PC-3 (cell line): ENCODE data around the gene GAD1. TPM values are rescaled to one million over a fixed set of nuclear protein-coding genes. Genes with fewer than 3 reads are reported as not detected.
A peak's percentile ranks its signal among the peaks of the same experiment; 100 is the strongest.

ENCODE experiments used
- ATAC-seq: fragments of 200-7000 bp; cut with Tn5 transposase; 2 replicates; pipeline ENCODE4 v1.9.1; 2020; ENCODE audit warnings: mild to moderate bottlenecking, moderate library complexity
- BruUV-seq: library from RNA; stranded (reverse); fragments of 400-500 nt; replicated peaks from 2 replicates; lab custom pipeline; 2021; lab: Mats Ljungman, UMichigan
- CTCF ChIA-PET: fragments of 300-600 bp; sonication (Branson Sonifier 250); formaldehyde crosslinking; loops from one replicate; lab custom pipeline; 2022; ENCODE audit warnings: antibody characterized with exemption; lab: Charles Lee
- POLR2A ChIA-PET: fragments of 300-600 bp; sonication (Branson Sonifier 250); formaldehyde crosslinking; loops from one replicate; lab custom pipeline; 2022; ENCODE audit warnings: antibody characterized with exemption; ENCODE audit not compliant: unreplicated experiment; lab: Charles Lee
- DNase-seq: peaks from one replicate; pipeline ENCODE4 v3.0.0-alpha.2; 2015
- H2AFZ ChIP-seq: fragments of 300-600 bp; sonication (generic); 2 replicates; pipeline ENCODE4 v1.6.0; 2016; ENCODE audit warnings: antibody characterized with exemption, low read length
- H3F3A ChIP-seq: fragments of 300-600 bp; sonication (generic); one replicate; pipeline ENCODE4 v1.6.0; 2017; ENCODE audit warnings: antibody characterized with exemption, low read length, control low read depth, mild to moderate bottlenecking; ENCODE audit not compliant: unreplicated experiment
- H3K27ac ChIP-seq: fragments of 300-600 bp; sonication (generic); 2 replicates; pipeline ENCODE4 v1.5.1; 2016; ENCODE audit warnings: mild to moderate bottlenecking, low read length
- H3K27me3 ChIP-seq: fragments of 300-600 bp; sonication (generic); 2 replicates; pipeline ENCODE4 v1.6.1; 2016; ENCODE audit warnings: low read length, mixed read lengths
- H3K36me3 ChIP-seq: fragments of 300-600 bp; sonication (generic); 2 replicates; pipeline ENCODE4 v1.6.1; 2016; ENCODE audit warnings: low read depth, mixed run types, low read length, mixed read lengths
- H3K4me1 ChIP-seq: fragments of 300-600 bp; sonication (generic); 2 replicates; pipeline ENCODE4 v1.5.1; 2016; ENCODE audit warnings: low read length; ENCODE audit not compliant: insufficient read depth
- H3K4me2 ChIP-seq: fragments of 300-600 bp; sonication (generic); 2 replicates; pipeline ENCODE4 v1.6.0; 2016; ENCODE audit warnings: low read length
- H3K4me3 ChIP-seq: fragments of 300-600 bp; sonication (generic); 2 replicates; pipeline ENCODE4 v1.5.1; 2016; ENCODE audit warnings: mild to moderate bottlenecking, low read length, mixed read lengths
- H3K79me2 ChIP-seq: fragments of 300-600 bp; sonication (generic); 2 replicates; pipeline ENCODE4 v1.6.1; 2017; ENCODE audit warnings: low read length, mixed read lengths
- H3K9ac ChIP-seq: fragments of 300-600 bp; sonication (generic); 2 replicates; pipeline ENCODE4 v1.6.0; 2016; ENCODE audit warnings: mild to moderate bottlenecking, low read length
- H3K9me2 ChIP-seq: fragments of 300-600 bp; sonication (generic); replicated peaks from 2 replicates; pipeline ENCODE4 v1.6.1; 2016; ENCODE audit warnings: mixed run types, low read length, mixed read lengths
- H3K9me3 ChIP-seq: fragments of 300-600 bp; sonication (generic); 2 replicates; pipeline ENCODE4 v1.6.1; 2016; ENCODE audit warnings: low read length, mixed read lengths
- H4K20me1 ChIP-seq: fragments of 300-600 bp; sonication (generic); 2 replicates; pipeline ENCODE4 v1.6.1; 2016; ENCODE audit warnings: low read length, mixed read lengths
- CTCF ChIP-seq: fragments of 300-600 bp; sonication (generic); conservative IDR thresholded peaks from 2 replicates; pipeline ENCODE4 v1.5.1; 2017; ENCODE audit warnings: antibody characterized with exemption, low read depth, mild to moderate bottlenecking, low read length
- EZH2 ChIP-seq: fragments of 300-600 bp; sonication (generic); IDR thresholded peaks from one replicate; pipeline ENCODE4 v1.6.1; 2017; ENCODE audit warnings: antibody characterized with exemption, mild to moderate bottlenecking, low read length; ENCODE audit not compliant: unreplicated experiment
- EZH2phosphoT487 ChIP-seq: fragments of 300-600 bp; sonication (generic); IDR thresholded peaks from 2 replicates; pipeline ENCODE4 v1.6.1; 2018; ENCODE audit warnings: mild to moderate bottlenecking, antibody characterized with exemption, low read length, borderline replicate concordance
- intact Hi-C: fragments of 100-400 bp; cut with micrococcal nuclease; formaldehyde crosslinking; loops from 2 replicates; pipeline ENCODE4 v1.9.0; 2023
- total RNA-seq: library from RNA; depleted of rRNA; stranded (reverse); fragments of >200 nt; gene quantifications from 2 replicates; pipeline ENCODE4 v1.2.3, GENCODE V29; 2014

Gene GAD1
- total RNA-seq, 1 experiment from 2014 or later, result 10.6 TPM

DNA sequence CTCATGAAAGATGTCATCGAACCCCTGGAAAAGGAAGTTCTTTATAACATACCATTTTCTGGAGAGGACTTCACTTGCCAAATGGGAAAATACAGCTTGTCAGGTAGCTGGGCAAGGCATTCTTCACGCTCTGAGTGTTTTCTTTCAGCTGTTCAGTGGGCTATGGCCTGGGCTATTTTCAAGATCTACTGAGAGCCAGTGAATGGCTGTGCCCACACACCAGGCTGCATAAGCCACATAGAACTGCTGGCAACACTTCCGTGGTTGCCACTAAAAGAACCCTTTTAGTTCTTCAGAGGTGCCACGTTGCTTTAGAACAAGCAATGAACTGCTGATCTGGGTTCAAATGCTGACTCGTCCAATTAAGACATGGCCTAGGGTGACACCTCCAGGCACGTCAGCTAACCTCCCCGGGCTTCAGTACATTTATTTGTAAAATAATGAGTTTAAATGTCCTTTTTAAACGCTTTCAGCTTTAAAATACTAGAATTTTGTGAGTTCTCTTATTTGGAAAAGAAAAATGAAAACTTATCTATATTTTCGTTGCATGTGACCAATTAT lies 75.8 kb downstream of the GAD1 start:
- H3K4me2 ChIP-seq, result no peak overlapping the region
- no peak overlapping the region for H3K27ac ChIP-seq
- H2AFZ ChIP-seq, result no peak overlapping the region
- no peaks in the 10 kb centered on the region for H4K20me1 ChIP-seq
- CTCF ChIA-PET, result no interaction called here
- H3K9me3 ChIP-seq, result no peaks in the 10 kb centered on the region
- no peaks in the 10 kb centered on the region for H3F3A ChIP-seq
- ATAC-seq, result no peak
- POLR2A ChIA-PET, result no interaction called here
- H3K27me3 ChIP-seq, result no peaks in the 10 kb centered on the region
- H3K4me3 ChIP-seq, result no peak overlapping the region
- intact Hi-C loops, result no loop called here
- no peak for TF ChIP-seq EZH2
- DNase-seq, result no peak
- H3K79me2 ChIP-seq, result no peaks in the 10 kb centered on the region
- BruUV-seq, result no TSS peak
- no peaks in the 10 kb centered on the region for H3K36me3 ChIP-seq
- H3K4me1 ChIP-seq, result no peaks in the 10 kb centered on the region
- no peaks in the 10 kb centered on the region for H3K9me2 ChIP-seq
- H3K9ac ChIP-seq, result no peak overlapping the region

- Histone ChIP-seq H3K27me3 (no peaks in the 10 kb centered on the region), H3K79me2 (no peaks in the 10 kb centered on the region), H3K9me3 (no peaks in the 10 kb centered on the region), H3K36me3 (no peaks in the 10 kb centered on the region), H3F3A (no peaks in the 10 kb centered on the region), H3K4me3 (no peak overlapping the region), H3K27ac (no peak overlapping the region), H3K4me2 (no peak overlapping the region), H3K4me1 (no peaks in the 10 kb centered on the region), H3K9me2 (no peaks in the 10 kb centered on the region), H2AFZ (0 out of 2 replicates have a peak overlapping the region, but pooled peaks have one; percentile 14), H3K9ac (no peak overlapping the region), H4K20me1 (no peaks in the 10 kb centered on the region)
- no TSS peak for BruUV-seq
- TF ChIP-seq EZH2, result no peak
- no peak for TF ChIP-seq CTCF
- TF ChIP-seq EZH2phosphoT487, result no peak
- CTCF ChIA-PET, result no interaction called here
- no peak for ATAC-seq
- intact Hi-C loops, result no loop called here
- DNase-seq, result peak; percentile 8
- POLR2A ChIA-PET, result no interaction called here
Observed at GRCh38 chr2:170895023-170895757, 78.5 kb downstream of the GAD1 start.

- Histone ChIP-seq H2AFZ (no peak overlapping the region), H3F3A (no peaks in the 10 kb centered on the region), H3K36me3 (no peaks in the 10 kb centered on the region), H3K79me2 (no peaks in the 10 kb centered on the region), H3K4me2 (no peak overlapping the region), H3K27ac (no peak overlapping the region), H3K27me3 (no peaks in the 10 kb centered on the region), H3K4me3 (no peak overlapping the region), H4K20me1 (no peaks in the 10 kb centered on the region), H3K4me1 (no peaks in the 10 kb centered on the region), H3K9ac (no peak overlapping the region), H3K9me3 (no peaks in the 10 kb centered on the region), H3K9me2 (no peaks in the 10 kb centered on the region)
- no peak for ATAC-seq
- BruUV-seq, result no TSS peak
- intact Hi-C loops, result no loop called here
- TF ChIP-seq CTCF (no peak), EZH2 (no peak)
- ChIA-PET CTCF (no interaction called here), POLR2A (no interaction called here)
- DNase-seq, result no peak
Observed at GRCh38 chr2:170896622-170897021, 79.9 kb downstream of the GAD1 start.
